Gastrocnemius medialis (tissue), 4 donors: ENCODE measurements around the gene AHCTF1. TPM values are rescaled to one million over a fixed set of nuclear protein-coding genes. Genes with fewer than 3 reads are reported as not detected.

Experiments
- ATAC-seq, 2 donors: fragments of 150-250 bp; one replicate each; pipeline ENCODE4 v1.9.1; 2016
- DNase-seq, 2 donors: peaks; one replicate each; pipeline ENCODE4 v3.0.0-alpha.2; 2019
- H3K27ac ChIP-seq, 4 donors: fragments of 200-600 bp; sonication (generic); 1 replicate in 1 of 4; 2 replicates in 3 of 4; pipeline ENCODE4 v1.5.1; 2016 to 2018; ENCODE audit warnings: mild to moderate bottlenecking in 2 of 4, moderate library complexity in 1 of 4
- H3K27me3 ChIP-seq, 3 donors: fragments of 200-600 bp; sonication (generic) in 2 of 3; 1 replicate in 1 of 3; 2 replicates in 2 of 3; pipeline versions ENCODE4 v1.5.1 to v1.6.0; 2016 to 2019; ENCODE audit warnings: mild to moderate bottlenecking in 1 of 3, moderate library complexity in 1 of 3
- H3K36me3 ChIP-seq, 2 donors: fragments of 200-600 bp; sonication (generic) in 1 of 2; one replicate each; pipeline ENCODE4 v1.5.1; 2017 to 2018
- H3K4me1 ChIP-seq, 2 donors: fragments of 200-600 bp; sonication (generic) in 1 of 2; one replicate each; pipeline ENCODE4 v1.5.1; 2016 to 2017; ENCODE audit warnings: mild to moderate bottlenecking in 2 of 2
- H3K4me3 ChIP-seq, 4 donors: fragments of 200-600 bp; sonication (generic) in 3 of 4; 1 replicate in 1 of 4; 2 replicates in 3 of 4; pipeline ENCODE4 v1.5.1; 2016 to 2019; ENCODE audit warnings: mild to moderate bottlenecking in 2 of 4
- H3K9me3 ChIP-seq, 3 donors: fragments of 200-600 bp; sonication (generic) in 2 of 3; 1 replicate in 1 of 3; 2 replicates in 2 of 3; pipeline ENCODE4 v1.5.1; 2016 to 2019
- POLR2A ChIP-seq, 2 donors: fragments of 450-650 bp; IDR thresholded peaks; one replicate each; pipeline ENCODE4 v1.6.1; 2017; ENCODE audit warnings: antibody characterized with exemption in 2 of 2, mild to moderate bottlenecking in 2 of 2, moderate library complexity in 2 of 2
- in situ Hi-C, 4 donors: fragments of 200-750 bp; cut with MboI; loops; one replicate each; pipeline versions ENCODE4 v1.15.0 to v1.8.0; 2017; ENCODE audit warnings: low sequenced_read_pairs in 4 of 4
- intact Hi-C: fragments of 100-400 bp; cut with DNase I; formaldehyde crosslinking; loops from one replicate; pipeline ENCODE4 v1.15.1; 2023; ENCODE audit warnings: low total_unique reads
- total RNA-seq, 4 donors: library from RNA; depleted of rRNA; stranded (reverse); fragments of >200 nt; gene quantifications; one replicate each; pipeline versions ENCODE4 v1.1.0 to v1.2.3, GENCODE V29; 2016
- TF ChIP-seq, protein P1 (sequence below), 5 experiments: fragments of 450-650 bp in 3 of 5; fragments of 200-600 bp in 2 of 5; sonication (generic) in 2 of 5; IDR thresholded peaks in 4 of 5; conservative IDR thresholded peaks in 1 of 5; 1 replicate in 4 of 5; 2 replicates in 1 of 5; pipeline ENCODE4 v1.5.1; 2016 to 2019; ENCODE audit warnings: antibody characterized with exemption in 5 of 5, mild to moderate bottlenecking in 3 of 5, moderate library complexity in 3 of 5

The AHCTF1 gene
- total RNA-seq, 4 donors from 2014 or later = 21.7 to 28.5 (median 24.7) TPM

DNA sequence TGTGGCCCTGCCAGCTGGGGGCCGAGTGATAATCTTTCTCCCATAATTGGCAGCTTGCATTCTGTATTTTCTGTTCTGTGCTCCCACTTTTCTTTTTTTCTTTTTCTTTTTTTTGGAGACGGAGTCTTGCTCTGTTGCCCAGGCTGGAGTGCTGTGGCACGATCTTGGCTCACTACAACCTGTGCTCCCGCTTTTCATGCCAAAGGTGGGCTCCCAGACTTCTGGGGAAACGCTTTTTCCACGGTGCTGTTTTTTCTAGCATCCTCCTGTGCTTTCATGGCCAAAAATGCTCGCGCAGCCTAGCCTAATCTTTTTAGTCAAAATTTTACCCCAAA lies 585 bp upstream of the AHCTF1 start:
- ATAC-seq (no peak), DNase-seq (no peak)
- intact Hi-C loops (loop anchor here (5.0 kb wide), 3 partner anchors 145 to 400 kb away; partner anchors contain the start of genes CNST, TFB2M, ZNF496 and ZNF670), in situ Hi-C loops (loop anchor here in 1 of 4 donors (10.0 kb wide), 1 partner anchor 172 kb away; the partner anchor contains the start of gene ZNF669)
- peaks cover 30 to 34% of the 10 kb centered on the region in 2 donors for H3K4me1 ChIP-seq
- TF ChIP-seq, protein P1, sequence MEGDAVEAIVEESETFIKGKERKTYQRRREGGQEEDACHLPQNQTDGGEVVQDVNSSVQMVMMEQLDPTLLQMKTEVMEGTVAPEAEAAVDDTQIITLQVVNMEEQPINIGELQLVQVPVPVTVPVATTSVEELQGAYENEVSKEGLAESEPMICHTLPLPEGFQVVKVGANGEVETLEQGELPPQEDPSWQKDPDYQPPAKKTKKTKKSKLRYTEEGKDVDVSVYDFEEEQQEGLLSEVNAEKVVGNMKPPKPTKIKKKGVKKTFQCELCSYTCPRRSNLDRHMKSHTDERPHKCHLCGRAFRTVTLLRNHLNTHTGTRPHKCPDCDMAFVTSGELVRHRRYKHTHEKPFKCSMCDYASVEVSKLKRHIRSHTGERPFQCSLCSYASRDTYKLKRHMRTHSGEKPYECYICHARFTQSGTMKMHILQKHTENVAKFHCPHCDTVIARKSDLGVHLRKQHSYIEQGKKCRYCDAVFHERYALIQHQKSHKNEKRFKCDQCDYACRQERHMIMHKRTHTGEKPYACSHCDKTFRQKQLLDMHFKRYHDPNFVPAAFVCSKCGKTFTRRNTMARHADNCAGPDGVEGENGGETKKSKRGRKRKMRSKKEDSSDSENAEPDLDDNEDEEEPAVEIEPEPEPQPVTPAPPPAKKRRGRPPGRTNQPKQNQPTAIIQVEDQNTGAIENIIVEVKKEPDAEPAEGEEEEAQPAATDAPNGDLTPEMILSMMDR (IDR thresholded peaks at IDR 0.05 in 4 of 5, conservative IDR thresholded peaks at IDR 0.05 in 1 of 5) = no peak
- TF ChIP-seq POLR2A (IDR thresholded peaks at IDR 0.05) = no peak
- peak overlapping the region; percentile 96 to 100 (median 99) for H3K27ac ChIP-seq
- no peaks in the 10 kb centered on the region for H3K27me3 ChIP-seq
- H3K36me3 ChIP-seq = peaks cover 0 to 8% of the 10 kb centered on the region in 2 donors
- peak overlapping the region; percentile 89 to 100 (median 97) for H3K4me3 ChIP-seq
- no peaks in the 10 kb centered on the region for H3K9me3 ChIP-seq

DNA sequence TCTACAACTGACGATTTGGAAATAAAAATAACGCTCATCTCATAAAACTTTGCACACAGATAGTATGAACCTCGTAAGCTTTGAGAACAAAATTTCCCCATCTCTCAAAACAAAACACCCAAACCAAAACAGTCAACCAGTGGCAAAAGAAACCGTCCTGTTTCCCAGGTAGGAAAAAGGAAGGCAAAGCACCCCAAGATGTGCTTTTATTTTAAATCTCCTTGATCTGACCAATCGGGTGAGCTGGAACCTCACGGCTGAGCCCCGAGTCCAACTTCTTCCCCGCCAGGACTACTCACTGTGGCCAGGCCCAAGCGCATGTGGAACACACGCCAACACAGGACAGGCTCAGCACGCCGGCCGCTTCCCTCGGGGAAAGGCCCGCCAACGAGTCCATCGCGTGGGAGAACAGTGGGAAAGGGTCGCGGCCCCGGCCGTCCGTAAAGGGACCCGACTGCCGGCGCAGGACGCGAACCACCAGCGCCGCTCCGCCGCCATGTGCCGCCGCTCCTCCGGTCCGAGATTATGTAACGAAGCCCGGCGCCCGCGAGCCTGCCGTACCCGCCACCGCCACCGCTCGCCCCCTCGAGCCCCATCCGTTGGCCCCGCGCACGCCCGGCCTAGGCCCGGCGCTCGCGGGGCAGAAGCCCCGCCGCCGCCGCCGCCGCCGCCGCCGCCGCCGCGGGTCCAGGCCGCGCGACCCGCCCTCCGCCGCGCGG lies 759 bp downstream of the AHCTF1 start:
- in situ Hi-C loops = loop anchor here in 1 of 4 donors (10.0 kb wide), 1 partner anchor 174 kb away; the partner anchor contains the start of gene ZNF669
- intact Hi-C loops = loop anchor here (1.0 to 5.0 kb wide), 4 partner anchors 146 to 401 kb away; partner anchors contain the start of genes CNST, TFB2M, ZNF496 and ZNF669
- peaks cover 30 to 37% of the 10 kb centered on the region in 2 donors for H3K4me1 ChIP-seq
- ATAC-seq (peak; percentile 36 to 44), DNase-seq (peak; percentile 24 to 52)
- peak overlapping the region; percentile 89 to 100 (median 97) for H3K4me3 ChIP-seq
- no peaks in the 10 kb centered on the region for H3K9me3 ChIP-seq
- TF ChIP-seq, protein P1 (IDR thresholded peaks at IDR 0.05 in 4 of 5, conservative IDR thresholded peaks at IDR 0.05 in 1 of 5) = peak in 1 of 5 experiments; percentile 6
- no peak for TF ChIP-seq POLR2A (IDR thresholded peaks at IDR 0.05)
- peaks cover 0 to 8% of the 10 kb centered on the region in 2 donors for H3K36me3 ChIP-seq
- no peaks in the 10 kb centered on the region for H3K27me3 ChIP-seq
- H3K27ac ChIP-seq = peak overlapping the region; percentile 96 to 100 (median 99)

DNA sequence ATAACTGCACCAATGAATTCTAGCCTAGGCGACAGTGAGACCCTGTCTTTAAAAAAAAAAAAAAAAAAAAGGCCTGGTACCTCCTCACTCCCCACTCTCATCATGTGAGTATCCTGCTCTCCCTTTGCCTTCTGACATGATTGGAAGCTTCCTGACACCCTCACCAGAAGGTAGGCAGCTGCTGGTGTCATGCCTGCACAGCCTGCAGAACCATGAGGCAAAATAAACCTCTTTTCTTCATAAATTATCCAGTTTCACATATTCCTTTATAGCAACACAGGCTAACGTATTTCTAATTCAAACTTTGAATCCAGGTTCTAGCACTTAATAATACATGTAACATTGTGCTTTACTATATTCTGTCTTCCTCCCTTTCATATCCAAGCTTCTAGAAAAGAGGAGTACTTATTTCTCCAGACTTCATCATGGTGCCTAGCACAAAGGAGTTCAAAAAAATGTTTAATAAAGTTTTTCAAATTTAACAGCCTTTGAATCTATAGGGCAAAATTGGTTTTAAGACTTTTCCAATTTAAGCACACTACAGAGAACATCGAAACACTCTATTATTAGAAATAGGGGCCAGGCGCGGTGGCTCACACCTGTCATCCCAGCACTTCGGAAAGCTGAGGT lies 5.6 kb downstream of the AHCTF1 start:
- intact Hi-C loops (no loop called here), in situ Hi-C loops (no loop called here)
- Histone ChIP-seq H3K27me3 (no peaks in the 10 kb centered on the region), H3K4me3 (no peak overlapping the region), H3K4me1 (peaks cover 60 to 63% of the 10 kb centered on the region in 2 donors), H3K27ac (peak overlapping the region in 2 of 4 donors; percentile 16 to 65), H3K9me3 (no peaks in the 10 kb centered on the region), H3K36me3 (peaks cover 0 to 8% of the 10 kb centered on the region in 2 donors)
- ATAC-seq = no peak
- TF ChIP-seq, protein P1 (IDR thresholded peaks at IDR 0.05 in 4 of 5, conservative IDR thresholded peaks at IDR 0.05 in 1 of 5) = no peak
- no peak for TF ChIP-seq POLR2A (IDR thresholded peaks at IDR 0.05)
- DNase-seq = no peak

DNA sequence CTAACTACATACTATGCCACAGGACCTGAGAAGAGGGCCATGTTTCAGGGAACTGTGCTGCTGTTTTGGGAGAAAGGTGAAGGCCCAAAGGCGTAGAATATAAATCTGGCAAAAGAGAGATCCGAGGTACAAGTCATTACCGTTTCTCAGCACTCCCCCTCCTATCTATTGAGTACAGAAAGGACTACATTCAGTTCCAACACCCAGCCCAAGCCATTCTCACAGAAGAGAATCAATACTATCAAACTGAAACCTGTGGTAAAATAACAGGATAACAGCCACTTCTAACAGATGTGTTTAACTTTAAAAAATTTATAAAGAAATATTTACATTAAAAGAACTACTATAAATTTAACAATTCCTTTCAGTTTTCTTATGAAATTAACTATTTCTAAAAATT lies 7.8 kb downstream of the AHCTF1 start:
- Histone ChIP-seq H3K4me1 (peaks cover 44 to 46% of the 10 kb centered on the region in 2 donors), H3K36me3 (peaks cover 0 to 3% of the 10 kb centered on the region in 2 donors), H3K27me3 (no peaks in the 10 kb centered on the region), H3K4me3 (no peak overlapping the region), H3K9me3 (no peaks in the 10 kb centered on the region), H3K27ac (peak overlapping the region in 2 of 4 donors; percentile 5 to 65)
- in situ Hi-C loops = no loop called here
- no peak for TF ChIP-seq POLR2A (IDR thresholded peaks at IDR 0.05)
- TF ChIP-seq, protein P1 (IDR thresholded peaks at IDR 0.05 in 4 of 5, conservative IDR thresholded peaks at IDR 0.05 in 1 of 5) = no peak
- ATAC-seq = no peak
- intact Hi-C loops = no loop called here
- DNase-seq = no peak
